GM19240 (cell line): ENCODE results near the gene FOXD2.
"Not testable (repeated sequence)": the region's sequence is repeated elsewhere in the genome, so short reads cannot be mapped to it uniquely, and the experiment has no call there.

Experiments
- DNase-seq: peaks from one replicate; pipeline ENCODE4 v3.0.0; 2011; ENCODE audit warnings: low spot score; ENCODE audit not compliant: insufficient read length

Gene FOXD2

DNA sequence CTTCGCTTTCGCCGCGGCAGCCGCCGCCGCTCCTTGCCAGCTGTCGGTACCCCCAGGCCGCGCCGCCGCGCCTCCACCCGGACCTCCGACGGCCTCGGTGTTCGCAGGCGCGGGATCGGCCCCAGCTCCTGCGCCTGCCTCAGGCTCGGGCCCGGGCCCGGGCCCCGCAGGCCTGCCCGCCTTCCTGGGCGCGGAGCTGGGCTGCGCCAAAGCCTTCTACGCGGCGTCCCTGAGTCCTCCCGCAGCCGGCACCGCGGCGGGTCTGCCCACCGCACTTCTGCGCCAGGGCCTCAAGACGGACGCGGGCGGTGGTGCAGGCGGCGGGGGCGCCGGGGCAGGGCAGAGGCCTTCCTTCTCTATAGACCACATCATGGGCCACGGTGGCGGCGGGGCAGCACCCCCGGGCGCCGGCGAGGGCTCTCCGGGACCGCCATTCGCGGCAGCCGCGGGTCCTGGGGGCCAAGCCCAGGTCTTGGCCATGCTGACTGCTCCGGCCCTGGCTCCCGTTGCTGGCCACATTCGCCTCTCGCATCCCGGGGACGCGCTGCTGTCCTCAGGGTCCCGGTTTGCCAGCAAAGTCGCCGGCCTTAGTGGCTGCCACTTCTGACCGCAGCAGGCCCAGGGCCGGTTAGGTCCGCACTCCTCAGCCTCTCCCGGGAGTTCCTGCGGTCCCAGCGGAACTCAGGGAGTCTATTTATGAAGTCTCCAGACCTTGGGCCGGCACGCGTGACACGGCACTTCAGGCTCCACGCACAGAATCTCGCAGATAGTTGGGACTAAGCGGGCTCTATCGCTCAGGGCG, 1.4 kb downstream of the FOXD2 start:
- no peak for DNase-seq

DNA sequence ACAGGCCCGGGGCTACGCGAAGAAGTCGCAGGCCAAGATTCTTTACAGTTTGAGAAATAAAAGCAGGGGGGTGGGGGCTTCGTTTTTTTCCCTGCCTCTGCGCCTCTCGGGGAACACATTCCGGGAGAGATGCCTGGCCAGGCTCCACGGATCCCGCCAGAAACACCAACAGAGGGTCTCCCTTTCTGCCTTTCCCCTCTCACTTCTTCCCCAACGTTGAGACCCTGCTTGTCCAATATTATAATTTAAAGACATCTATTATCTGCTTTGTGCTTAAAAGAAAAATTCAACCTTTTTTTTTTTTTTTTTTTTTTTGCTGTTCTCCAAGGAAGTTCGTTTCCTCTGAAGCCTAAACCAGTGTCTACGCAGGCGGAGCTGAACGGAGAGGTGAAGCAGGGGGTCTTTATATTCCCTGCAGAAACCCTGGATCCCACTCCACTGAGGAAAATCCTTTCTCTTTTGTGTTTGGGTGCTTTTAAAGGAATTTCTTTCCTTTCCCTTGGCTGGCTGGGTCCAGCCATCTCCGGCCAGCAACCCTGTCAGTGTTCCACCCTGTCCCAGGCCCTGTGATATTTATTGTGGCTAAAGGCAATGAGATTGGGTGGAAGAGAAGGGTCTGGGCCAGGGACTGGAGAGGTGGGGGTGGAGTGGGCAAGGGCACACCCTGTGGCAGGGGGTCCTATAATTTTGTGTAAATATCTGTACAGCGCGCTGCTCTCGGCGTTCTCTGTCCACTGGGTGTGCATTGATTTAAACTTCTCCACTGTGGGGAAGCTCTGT, 2.2 kb downstream of the FOXD2 start:
- no peak for DNase-seq

DNA sequence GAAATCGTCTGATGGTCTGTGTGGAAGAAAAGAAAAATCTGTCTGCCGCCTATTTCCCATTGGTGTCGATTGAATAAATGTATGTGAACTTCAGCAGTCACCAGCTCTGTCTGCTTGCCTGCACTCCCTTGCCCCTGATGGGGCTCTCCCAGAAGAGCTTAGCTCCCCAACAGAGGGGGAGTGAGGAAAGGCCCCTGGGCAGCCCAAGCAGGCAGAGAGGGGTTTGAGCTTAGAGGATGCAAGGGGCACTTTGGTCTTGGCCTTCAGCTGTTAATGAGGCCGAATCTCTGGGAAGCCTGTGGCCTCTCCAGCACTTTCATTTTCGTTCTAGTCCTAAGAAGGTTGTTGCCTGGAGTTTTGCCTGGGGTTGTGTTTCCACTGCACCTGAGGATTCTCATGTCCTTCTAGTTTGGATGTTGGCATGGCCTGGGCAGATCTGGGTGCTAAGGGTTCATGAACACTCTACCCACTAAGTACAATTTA, 2.8 kb downstream of the FOXD2 start:
- no peak for DNase-seq

DNA sequence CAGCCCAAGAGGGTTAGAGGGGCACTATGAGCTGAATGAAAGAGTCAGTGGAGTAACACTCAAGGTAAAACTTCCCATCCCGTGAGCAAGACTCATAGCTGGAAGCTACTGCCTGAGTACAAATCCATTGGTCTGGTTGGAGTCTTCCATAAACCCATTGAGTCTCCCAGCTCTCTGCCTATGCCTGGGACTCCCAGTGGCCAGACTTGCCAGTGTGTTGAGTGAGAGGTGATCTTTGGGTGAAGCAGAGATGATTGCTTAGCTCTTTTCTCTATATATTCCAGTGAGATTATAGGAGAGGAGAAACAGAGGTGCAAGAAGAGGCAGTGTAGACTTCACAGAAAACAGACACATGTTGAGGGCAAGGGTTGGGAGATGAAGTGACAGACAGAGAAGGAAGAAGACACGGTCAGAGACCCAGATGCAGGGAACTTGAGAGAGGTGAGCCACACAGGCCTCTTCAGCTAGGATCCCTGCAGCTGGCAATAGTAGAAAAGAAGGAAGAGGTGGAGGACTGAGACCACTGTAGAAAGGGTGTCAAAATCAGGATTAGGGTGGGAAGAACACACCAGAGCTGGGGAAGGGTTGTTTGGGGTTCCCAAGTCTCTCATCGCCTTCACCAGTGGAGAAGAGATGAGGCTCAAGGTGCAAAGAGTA, 3.7 kb downstream of the FOXD2 start:
- DNase-seq: no peak

DNA sequence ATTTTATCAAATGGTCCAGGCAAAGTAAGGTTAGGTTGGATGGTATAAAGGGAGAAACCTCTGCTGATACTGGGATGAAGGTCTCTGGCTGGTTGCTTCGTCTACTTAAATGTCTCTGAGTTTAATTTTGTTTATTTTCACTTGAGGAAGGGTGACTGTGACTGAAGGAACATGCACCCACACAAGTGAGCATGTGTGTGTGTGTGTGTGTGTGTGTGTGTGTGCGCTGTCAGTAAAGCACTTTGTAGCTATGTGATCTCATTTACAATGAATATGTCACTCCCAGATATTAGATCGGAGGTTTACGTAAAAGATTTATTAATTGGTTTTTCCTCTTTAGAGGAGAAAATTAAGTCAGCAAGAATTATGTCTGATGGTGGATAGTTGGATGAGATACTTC, 4.4 kb downstream of the FOXD2 start:
- DNase-seq: no peak

DNA sequence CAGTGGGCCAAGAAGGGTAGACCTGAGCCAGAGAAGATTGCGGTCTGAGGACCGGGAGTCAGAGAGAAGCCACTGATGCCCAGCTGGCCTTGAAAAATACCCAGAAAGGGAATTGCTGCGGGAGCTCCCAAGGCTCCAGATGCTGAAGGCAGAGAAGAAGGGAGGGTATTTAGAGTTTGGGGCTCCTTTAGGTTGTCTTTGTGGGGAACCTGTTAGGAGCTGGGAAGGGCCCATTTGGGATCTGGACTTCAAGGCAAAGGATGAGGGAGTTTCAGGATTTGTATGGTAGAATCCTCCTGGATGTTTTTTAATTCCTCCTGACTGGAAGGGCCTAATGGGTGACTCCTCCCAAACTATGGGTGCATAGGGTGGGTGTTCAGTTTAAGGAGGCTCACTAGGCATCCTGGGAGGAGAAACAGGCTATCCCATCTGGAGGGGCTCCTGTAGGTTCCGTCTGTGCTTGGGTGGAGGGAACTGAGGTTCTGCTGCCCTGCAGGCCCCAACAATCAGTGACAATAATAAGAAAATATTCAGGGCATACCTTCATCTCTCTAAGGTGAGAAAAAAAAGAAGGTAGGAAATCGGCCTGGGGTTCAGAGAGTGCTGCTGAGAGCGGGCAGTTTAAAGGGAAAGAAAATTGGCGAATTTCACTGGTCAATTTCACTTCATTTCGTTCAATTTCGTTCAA, 5.1 kb downstream of the FOXD2 start:
- DNase-seq: no peak

DNA sequence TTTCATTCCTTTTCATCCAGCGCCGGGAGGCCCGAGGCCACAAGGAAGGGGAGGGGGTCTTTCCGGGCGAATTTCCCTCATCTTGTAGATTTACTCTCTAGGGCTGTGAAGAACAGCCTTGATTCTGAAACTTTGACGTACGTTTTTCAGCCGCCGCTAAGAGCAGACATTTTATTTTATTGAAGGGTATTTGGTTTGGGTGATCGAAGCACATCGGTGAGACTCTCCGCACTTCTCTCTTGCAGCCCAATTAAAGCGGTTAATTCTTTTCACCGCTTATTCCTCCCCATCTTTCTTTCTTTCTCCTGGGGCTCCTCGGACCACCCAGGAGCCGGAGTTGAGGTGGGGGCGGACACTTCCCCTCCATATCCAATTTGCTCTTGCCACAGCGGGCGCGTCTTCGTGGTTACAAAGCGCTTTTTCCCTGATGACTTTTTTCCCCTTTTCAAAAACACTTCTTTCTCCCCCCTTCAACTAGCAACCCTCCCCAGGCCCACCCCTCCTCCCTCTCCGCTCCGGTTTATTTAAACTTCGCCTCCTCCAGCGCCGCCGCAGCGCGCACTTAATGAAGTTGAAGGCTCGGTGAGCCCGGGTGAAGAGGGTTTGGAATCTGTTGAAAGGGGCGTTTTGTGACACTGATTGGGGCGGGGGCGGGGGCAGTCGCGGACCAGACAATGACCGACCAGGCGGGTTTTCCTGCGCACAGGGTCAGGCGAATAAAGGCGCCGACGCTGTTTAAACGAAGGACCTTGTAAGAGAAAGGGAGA, 5.9 kb downstream of the FOXD2 start:
- DNase-seq: no peak

DNA sequence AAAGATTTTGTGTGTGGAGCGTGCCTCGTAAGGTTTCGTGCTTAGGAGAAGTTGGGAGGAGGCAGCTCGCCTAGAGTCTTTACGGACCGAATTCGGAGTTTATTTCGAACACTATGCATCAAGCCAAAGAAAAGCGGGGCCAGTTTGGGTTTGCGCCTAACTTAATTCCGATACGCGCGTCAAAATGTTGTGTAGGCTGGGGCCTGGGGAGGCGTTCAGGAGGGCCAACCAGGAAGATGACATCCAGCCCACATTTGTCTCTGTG, 6.4 kb downstream of the FOXD2 start:
- DNase-seq: no peak

DNA sequence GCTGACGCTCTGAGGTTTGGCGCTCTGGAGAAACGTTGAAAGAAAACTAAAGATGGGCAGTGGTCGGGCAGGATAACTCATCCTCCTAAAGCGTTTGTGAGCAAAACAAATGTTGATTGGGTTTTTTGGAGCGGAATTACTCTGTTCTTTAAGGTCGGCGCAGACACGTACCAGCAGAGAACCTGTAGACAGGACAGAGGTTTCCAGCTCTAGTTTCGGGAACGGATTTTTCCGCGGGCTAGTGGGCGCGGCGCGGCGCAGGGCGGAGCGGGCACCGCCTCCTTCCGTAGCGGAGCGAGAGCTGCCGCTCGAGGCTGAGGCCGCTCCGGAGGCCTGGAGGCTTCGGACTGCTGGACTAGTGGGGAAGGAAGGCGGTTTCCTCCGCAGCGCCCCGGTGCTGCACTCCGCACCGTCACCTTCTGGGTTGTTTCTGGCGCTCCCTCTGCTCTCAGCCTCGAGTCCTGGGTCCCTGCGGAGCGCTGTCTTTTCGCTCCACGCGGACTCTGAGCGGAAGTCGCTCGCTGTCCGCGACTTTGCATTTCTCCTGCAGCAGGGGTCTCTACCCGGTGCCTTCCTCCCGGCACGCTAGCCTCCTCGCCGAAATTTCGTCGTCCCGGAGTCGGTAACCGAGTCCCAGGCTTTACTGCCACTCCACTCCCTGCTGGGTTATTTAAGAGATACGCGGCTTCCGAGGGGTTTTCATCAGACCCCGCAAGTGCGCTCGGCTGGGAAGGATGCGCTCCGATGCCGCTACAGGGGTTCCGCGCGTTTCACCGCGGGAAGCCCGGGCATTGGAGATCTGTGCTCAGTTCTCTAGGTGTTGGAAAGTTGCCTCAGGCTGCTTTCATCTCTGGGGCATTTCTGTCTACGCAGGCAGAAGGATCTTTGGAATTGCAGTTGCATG, 7.0 kb downstream of the FOXD2 start:
- no peak for DNase-seq

DNA sequence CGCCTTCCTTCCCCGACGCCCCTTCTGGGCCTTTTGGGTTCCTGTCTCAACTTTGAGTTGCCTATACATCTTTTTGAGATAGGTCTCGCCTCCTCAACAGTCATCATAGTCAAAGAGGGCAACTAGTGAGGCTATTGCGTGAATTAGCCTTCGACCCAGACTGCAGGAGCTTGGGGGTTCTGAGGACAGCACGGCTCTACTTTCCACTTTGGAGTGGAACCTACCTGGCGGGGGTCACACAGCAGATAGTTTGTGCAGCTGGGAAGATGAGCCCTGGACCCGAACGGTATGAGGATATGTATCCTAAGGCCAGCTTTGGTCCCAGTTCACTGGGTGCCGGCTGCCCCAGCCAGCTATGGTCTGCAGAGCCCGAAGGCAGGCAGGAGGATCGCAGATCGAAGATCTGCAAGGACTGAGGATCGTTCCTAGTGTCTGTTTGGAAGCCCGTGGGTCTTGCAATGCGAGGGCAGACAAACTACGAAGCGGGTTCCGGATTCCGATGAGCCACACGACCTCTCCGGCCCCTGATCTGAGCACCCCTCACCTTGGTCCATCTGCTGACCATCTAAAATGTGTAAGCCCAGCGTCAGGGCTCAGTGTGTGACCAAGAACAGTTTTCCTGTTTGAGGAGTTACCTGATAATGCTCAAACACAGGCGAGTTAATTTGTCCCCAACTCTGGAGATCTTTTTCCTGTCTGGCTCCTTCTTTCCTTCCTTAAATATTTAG, 8.1 kb downstream of the FOXD2 start:
- DNase-seq: no peak

DNA sequence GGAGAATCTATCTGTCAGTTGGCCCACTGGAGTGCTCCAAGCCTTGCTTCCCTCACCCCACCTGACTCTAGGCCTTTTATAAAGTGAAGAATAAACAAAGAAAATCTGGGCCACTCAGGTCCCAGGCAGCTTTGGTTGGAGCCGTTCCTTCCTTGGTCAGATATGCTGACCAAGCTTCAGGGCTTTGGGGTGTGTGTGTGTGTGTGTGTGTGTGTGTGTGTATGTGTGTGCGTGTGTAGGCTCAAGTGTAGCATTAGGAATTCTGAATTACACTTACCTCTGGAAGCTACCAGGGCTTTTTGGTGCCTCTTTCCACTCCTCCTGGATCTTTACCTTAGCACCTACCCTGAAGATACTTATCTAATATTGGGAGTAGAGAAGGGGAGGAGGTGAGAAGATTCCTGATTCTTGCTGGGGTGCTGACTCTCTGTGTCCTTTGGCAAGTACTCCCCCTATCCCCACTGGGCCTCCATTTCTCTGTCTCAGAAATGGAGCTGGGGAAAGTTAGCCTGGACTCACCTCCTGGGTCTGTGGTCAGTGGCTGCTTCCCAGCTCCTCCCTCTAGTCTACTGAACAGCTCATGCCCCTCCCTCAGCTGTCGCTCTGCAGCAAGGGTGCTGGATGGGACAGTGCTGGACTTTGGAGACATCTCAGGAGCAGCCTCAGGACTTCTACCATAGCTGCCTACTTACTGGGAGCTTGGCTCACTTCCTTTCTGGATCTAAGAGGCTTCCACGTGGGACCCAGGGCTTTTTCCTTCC, 10.8 kb downstream of the FOXD2 start:
- no peak for DNase-seq

DNA sequence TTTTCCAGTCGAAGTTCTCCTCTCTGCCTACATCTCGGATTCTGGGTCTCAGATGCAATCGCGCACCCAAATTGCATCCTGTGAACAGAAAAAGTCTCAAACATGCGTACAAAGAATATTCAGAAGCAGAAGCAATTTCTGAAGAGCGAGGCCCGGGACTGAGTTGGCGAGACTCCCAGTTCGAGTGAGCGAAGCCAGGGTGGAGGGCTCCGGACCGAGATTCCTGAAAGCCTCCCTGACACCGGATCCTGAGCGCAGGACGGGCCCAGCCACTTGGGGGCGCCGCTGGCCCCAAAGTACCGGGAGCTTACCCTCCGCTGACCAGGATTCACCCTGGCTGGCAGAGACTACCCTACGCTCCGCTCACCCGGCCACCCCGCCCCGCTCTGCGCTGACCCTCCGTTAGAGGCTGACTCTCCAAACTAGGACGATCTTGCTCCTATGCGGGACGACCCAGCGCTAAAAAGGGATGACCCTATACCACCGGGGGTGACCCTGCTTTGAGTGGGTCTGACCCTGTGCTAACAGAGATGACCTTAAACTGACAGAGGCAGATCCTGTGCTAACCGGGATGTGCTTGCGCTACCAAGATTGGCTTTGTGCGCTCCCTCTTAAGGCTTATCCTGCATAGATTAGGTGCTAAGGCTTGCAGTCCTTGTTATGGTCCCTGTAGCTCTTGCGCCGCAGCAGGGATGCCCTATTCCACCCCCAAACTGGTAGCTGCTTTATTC, 12.1 kb downstream of the FOXD2 start:
- no peak for DNase-seq

DNA sequence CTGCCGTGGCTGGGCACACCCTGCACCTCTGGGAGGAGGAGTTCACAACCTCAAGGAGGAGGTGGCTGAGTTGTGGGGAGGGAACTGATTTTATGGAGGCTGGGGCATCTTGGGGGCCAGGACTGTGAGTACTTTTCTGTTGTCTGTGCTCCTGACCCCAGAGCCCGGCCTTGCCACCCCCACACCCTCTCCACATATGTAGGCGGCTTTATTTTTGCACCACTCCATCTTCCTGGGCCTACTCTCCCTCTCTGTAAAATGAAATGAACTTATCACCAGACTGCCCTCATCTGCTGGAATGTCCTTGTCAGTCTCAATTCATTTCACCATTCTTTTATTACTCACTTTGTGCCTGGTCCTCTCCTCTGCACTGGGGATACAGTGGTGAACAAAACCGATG, 12.8 kb downstream of the FOXD2 start:
- no peak for DNase-seq

DNA sequence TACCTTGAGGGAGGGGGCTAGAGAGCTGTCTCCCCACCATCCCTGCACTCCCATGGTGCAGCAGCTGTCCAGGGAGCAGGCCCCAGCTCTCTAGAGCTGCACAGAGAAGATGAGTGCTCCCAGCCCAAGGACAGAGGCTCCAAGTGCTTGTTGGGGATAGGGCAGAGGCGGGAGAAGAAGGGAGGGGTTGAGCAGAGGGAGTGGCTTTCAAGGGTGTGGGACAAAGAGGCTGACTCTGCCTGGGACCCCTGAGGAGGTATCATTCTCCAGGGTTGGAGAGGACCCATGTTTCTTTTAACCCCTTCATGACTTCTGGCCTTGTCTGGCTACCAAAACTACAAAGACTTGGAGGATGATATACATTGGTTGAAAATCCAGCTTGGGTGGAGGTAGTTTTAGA, 14.6 kb downstream of the FOXD2 start:
- DNase-seq: no peak

DNA sequence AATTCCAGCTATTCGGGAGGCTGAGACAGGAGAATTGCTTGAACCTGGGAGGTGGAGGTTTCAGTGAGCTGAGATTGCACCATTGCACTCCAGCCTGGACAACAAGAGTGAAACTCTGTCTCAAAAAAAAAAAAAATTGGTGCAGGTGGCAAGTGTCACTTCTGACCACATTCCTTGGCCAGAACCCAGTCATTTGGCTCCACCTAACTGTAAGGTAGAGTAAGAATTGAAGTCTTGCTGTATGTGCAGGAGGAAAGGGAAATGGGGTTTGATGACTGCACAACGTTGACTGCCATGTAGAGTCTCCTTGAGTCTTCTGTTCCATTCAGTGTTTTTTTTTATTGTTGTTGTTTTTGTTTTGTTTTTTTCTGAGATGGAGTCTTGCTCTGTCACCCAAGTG, 16.1 kb downstream of the FOXD2 start:
- not testable (repeated sequence) for DNase-seq

DNA sequence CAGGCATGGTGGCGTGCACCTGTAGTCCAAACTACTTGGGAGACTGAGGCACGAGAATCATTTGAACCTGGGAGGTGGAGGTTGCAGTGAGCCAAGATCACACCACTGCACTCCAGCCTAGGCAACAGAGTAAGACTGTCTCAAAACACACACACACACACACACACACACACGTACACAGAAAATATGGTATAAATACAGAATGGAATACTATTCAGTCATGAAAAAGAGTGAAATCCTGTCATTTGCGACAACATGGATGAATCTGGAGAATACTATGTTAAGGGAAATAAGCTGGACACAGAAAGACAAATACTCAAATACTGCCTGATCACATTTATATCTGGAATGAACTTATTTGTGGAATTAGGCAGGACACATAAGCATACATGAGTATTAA, 18.4 kb downstream of the FOXD2 start:
- DNase-seq: no peak

DNA sequence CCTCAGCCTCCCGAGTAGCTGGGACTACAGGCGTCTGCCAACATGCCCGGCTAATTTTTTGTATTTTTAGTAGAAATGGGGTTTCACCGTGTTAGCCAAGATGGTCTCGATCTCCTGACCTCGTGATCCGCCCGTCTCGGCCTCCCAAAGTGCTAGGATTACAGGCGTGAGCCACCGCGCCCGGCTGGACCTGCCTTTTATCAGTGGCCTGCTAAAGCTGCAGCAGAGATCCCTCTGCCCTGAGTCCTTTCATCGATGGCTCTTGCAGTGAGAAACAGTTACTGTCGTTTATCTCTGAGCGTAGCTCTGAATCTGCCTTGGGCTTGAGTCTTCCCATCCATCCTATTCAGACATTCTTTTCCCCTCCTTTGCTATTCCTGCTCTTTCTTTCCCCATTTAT, 19.7 kb downstream of the FOXD2 start:
- DNase-seq: not testable (repeated sequence)

DNA sequence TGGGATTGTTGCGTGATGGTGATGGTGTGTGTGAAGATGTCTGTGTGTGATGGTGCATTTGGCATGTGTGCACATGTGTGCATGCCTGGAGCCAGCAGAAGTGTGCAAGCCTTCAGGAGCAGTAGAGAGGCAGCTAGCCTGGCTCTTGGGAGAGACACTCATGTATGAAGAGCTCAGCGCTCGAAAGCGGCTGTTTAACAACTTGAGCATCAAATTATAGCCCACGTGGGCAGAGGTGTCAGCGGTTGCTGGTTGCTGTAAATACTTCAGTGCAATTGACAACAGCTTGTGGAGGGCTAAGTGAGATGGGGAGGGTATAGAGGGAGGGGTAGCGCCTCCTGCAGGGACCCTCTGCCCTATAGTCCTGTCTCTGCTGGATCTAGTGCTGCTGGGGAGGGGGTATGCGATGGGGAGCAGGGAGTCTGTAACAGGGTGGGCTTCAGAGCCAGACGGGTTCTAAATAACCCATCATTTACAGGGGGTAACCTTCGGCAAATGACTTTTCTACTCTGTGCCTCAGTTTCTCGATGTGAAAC, 21.5 kb downstream of the FOXD2 start:
- no peak for DNase-seq
